Brain microvascular endothelial cell (primary cell): ENCODE results near the gene MDFI.

Experiments
- DNase-seq: peaks from one replicate; pipeline ENCODE4 v3.0.0-alpha.2; 2020
- H3K27ac ChIP-seq: fragments of 250-450 bp; sonication (Bioruptor Pico); 2 replicates; pipeline ENCODE4 v1.5.1; 2020; ENCODE audit warnings: mild to moderate bottlenecking, moderate library complexity
- H3K27me3 ChIP-seq: fragments of 250-450 bp; sonication (Bioruptor Pico); replicated peaks from 2 replicates; pipeline ENCODE4 v1.5.1; 2020; ENCODE audit warnings: mild to moderate bottlenecking
- H3K36me3 ChIP-seq: fragments of 250-450 bp; sonication (Bioruptor Pico); replicated peaks from 2 replicates; pipeline ENCODE4 v1.5.1; 2020; ENCODE audit warnings: mild to moderate bottlenecking
- H3K4me3 ChIP-seq: 2 replicates; pipeline ENCODE4 v1.5.1; 2011; ENCODE audit warnings: low read depth, mild to moderate bottlenecking, control low read depth, low read length, moderate library complexity
- in situ Hi-C: cut with HindIII; loops from 2 replicates; pipeline ENCODE4 v1.10.0; 2017; ENCODE audit warnings: low sequenced_read_pairs, low pct_ligation_motif_present
- TF ChIP-seq, protein P1 (sequence below): IDR thresholded peaks from 2 replicates; pipeline ENCODE4 v1.5.1; 2011; ENCODE audit warnings: low read depth, mild to moderate bottlenecking, moderate library complexity, low read length, control low read depth, inconsistent platforms; ENCODE audit errors: missing control alignments

The MDFI gene

DNA sequence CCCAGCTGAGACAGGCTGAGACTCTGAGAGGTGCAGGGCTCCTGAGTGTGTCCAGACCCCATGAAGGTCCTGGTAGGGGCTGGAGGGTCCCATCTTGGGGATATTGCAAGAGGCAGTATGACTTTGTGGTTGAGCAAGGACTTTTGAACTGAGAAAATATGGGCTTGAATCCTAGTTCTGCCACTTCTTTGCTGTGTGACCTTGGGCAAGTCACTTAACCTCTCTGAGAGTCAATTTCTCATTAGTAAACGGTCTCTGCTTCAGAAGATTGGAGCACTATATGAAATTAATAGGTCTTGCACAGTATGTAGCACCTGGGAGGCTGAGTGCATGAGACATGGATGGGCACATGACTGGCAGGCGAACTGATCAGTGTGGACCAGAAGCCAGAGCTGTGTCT, 54.5 kb downstream of the MDFI start:
- in situ Hi-C loops, result no loop called here
- H3K4me3 ChIP-seq, result no peak overlapping the region
- TF ChIP-seq, protein P1, sequence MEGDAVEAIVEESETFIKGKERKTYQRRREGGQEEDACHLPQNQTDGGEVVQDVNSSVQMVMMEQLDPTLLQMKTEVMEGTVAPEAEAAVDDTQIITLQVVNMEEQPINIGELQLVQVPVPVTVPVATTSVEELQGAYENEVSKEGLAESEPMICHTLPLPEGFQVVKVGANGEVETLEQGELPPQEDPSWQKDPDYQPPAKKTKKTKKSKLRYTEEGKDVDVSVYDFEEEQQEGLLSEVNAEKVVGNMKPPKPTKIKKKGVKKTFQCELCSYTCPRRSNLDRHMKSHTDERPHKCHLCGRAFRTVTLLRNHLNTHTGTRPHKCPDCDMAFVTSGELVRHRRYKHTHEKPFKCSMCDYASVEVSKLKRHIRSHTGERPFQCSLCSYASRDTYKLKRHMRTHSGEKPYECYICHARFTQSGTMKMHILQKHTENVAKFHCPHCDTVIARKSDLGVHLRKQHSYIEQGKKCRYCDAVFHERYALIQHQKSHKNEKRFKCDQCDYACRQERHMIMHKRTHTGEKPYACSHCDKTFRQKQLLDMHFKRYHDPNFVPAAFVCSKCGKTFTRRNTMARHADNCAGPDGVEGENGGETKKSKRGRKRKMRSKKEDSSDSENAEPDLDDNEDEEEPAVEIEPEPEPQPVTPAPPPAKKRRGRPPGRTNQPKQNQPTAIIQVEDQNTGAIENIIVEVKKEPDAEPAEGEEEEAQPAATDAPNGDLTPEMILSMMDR, result no peak
- no peaks in the 10 kb centered on the region for H3K27me3 ChIP-seq
- no peak for DNase-seq
- H3K36me3 ChIP-seq, result peaks cover 3% of the 10 kb centered on the region
- no peak overlapping the region for H3K27ac ChIP-seq

DNA sequence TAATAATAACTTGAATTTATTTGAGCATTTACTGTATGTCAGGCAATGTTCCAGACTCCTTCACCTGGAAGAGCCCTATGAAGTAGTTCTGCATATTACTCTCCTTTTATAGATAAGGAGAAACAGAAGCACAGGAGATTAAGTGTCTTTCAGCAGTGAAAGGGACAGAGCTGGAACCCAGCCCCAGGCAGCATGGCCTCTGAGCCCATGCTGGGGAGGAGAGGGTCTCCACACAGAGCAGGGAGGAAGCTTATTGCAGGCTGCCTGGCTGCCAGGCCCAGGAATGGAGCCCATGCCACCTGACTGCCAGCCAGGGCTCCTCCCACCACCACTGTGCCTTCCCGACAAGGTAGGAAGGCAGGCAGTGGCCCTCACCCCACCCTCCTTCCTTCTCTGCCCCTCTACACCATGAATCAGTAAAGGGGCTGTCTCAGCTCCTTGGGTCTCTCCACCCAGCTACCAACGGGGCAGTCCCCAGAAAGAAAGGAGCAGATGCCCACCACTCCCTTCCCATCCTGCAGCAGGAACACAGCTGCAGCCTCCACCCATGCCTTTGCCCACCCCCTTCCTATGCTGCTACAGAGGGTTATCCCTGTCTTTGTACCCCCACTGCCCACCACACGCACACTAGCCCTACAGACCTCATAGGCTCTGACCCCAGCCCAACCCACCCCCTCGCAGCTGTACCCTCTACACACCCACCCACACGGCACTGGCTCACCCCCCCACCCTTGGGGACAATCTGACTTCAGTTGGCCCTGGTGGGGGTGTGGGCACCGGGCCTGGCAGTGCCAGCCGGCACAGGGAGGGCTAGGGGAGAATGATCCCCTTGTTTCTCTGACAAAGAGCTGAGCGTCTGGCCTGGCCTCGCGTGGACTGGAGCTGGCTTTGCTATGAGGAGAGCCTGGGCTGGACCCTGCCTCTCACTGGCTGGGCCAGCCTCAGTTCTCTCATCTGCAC, 55.3 kb downstream of the MDFI start:
- Histone ChIP-seq H3K4me3 (no peak overlapping the region), H3K36me3 (peaks cover 3% of the 10 kb centered on the region), H3K27me3 (no peaks in the 10 kb centered on the region), H3K27ac (no peak overlapping the region)
- TF ChIP-seq, protein P1, result no peak
- in situ Hi-C loops, result no loop called here
- no peak for DNase-seq

DNA sequence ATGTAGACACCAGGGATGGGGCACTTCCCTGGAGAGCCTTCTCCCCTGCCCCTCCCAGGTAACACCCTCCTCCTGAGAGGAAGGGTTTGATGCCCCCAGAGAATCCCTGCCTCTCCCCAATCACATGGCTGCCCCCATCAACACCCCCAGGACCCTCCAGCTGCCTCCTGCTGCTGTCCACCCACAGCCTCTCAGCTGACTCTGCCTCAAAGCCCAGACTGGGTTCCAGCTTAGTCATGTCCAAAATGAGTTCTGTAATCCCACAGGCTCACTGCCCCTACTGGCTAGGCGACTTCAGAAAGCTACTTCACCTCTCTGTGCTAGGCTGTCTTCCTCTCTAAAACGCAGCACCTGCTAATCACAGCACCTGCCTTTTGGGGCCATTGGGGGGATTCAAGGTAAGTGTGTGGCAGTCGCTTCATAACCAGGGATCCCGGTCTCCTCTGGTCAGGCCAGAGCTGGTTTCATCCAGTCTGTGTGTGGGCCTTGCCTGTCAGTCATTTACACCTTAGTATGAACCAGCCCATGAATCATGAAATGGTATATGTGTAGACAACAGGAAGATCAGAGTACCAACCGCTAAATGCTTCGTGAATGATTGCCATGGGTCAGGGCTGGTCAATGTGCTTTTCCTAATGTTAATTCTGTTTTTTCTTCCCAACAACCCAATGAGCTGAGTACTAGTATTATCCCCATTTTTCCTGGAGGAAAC, 56.7 kb downstream of the MDFI start:
- in situ Hi-C loops, result no loop called here
- TF ChIP-seq, protein P1, result peak; percentile 44

DNA sequence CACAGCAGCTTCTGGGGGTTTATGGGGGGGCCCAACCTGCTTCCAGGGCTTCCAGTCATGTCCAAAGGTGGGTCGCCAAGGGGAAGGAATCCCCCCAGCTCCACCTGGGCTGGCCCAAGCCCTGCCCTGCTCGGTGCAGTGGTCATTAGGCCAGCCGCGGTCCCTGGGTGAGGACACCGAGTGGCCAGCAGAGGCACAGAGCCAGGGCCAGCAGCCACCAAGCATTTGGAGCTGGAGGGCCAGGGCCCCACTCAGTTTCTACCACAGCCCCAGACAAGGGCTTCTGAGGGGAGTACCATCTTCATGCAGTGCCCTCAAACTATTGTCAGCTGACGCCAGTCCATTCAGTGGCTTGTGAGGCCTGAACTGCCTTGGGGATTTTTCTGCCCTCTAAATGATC, 57.6 kb downstream of the MDFI start:
- DNase-seq, result no peak
- H3K36me3 ChIP-seq, result no peaks in the 10 kb centered on the region
- no peak overlapping the region for H3K27ac ChIP-seq
- TF ChIP-seq, protein P1, result no peak
- no peak overlapping the region for H3K4me3 ChIP-seq
- no peaks in the 10 kb centered on the region for H3K27me3 ChIP-seq
- in situ Hi-C loops, result no loop called here

More for the DNA sequence above, 56.7 kb downstream of the MDFI start:
- Histone ChIP-seq H3K27ac (no peak overlapping the region), H3K36me3 (peaks cover 3% of the 10 kb centered on the region), H3K4me3 (no peak overlapping the region), H3K27me3 (no peaks in the 10 kb centered on the region)
- peak; percentile 45 for DNase-seq

DNA sequence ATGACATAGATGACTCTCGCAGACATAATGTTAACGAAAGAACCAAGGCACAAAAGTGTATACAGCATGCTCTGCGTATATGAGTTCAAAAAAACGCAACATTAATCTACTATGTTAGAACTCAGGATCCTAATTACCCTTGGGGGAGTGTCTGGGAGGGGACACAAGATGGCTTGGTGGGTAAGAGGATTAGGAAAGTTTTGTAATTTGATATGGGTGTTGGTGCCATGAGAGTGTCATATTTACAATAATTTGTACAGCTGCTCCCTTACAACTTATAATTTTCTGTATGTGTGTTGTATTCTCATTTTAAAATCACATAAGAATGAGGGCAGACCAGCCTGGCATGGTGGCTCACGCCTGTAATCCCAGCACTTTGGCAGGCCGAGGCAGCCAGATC, 58.5 kb downstream of the MDFI start:
- TF ChIP-seq, protein P1, result no peak
- in situ Hi-C loops, result no loop called here
- DNase-seq, result no peak
- H3K36me3 ChIP-seq, result no peaks in the 10 kb centered on the region
- H3K4me3 ChIP-seq, result no peak overlapping the region
- H3K27ac ChIP-seq, result peak overlapping the region; percentile 98
- no peaks in the 10 kb centered on the region for H3K27me3 ChIP-seq
